ENCODE results near the gene CNRIP1.

GRCh38 chr2:68333009-68333408 is 13.3 kb upstream of the CNRIP1 start:
- TF ChIP-seq CTCF (IDR thresholded peaks at IDR 0.05; ENCODE audit: low read depth, low read length, poor library complexity, severe bottlenecking) (no peak), EZH2phosphoT487 (IDR thresholded peaks at IDR 0.05; ENCODE audit: borderline replicate concordance, low read length) (no peak)

Data from DOHH2 (cell line).